K562 (cell line): ENCODE results near the gene CAPN7. TPM values are rescaled to one million over a fixed set of nuclear protein-coding genes. Genes with fewer than 3 reads are reported as not detected.

Experiments
- ATAC-seq: fragments of 200-7000 bp; cut with Tn5 transposase; 3 replicates; pipeline ENCODE4 v1.9.1; 2020; ENCODE audit warnings: moderate library complexity
- BruUV-seq: library from RNA; stranded (reverse); fragments of 400-500 nt; replicated peaks from 2 replicates; lab custom pipeline; 2021; lab: Mats Ljungman, UMichigan
- CTCF ChIA-PET: fragments of 300-600 bp; formaldehyde crosslinking; extraction: SDS; loops from one replicate; lab custom pipeline; 2021; ENCODE audit warnings: low intra/inter-chr PET ratio; lab: Yijun Ruan, JAX
- POLR2A ChIA-PET: fragments of 300-600, 350-650 bp; sonication (Branson Sonifier 250); formaldehyde crosslinking; extraction: SDS; loops from one replicate; lab custom pipeline; 2021; ENCODE audit warnings: antibody characterized with exemption, inconsistent platforms; lab: Yijun Ruan, JAX
- DNase-seq, 4 experiments: peaks; one replicate each; pipeline versions ENCODE4 v3.0.0 to v3.0.0-alpha.2; 2011 to 2018; ENCODE audit warnings: low spot score in 3 of 4, mixed read lengths in 3 of 4; ENCODE audit errors: extremely low read depth in 1 of 4
- FAIRE-seq: peaks from 2 replicates; lab custom pipeline; 2011; peaks lifted over from hg19 to GRCh38; lab: Jason Lieb, UNC
- H2AFZ ChIP-seq: 2 replicates; pipeline ENCODE4 v1.6.0; 2011; ENCODE audit warnings: low read depth, low read length, control low read depth, inconsistent platforms
- H3K27ac ChIP-seq: fragments of 200-600 bp; 3 replicates; pipeline ENCODE4 v1.8.0; 2011; ENCODE audit warnings: low read depth, mild to moderate bottlenecking, control low read depth, inconsistent platforms, low read length, moderate library complexity, mixed read lengths; ENCODE audit errors: extremely low read depth
- H3K27me3 ChIP-seq, 2 experiments: fragments of 300-600 bp in 1 of 2; 2 replicates in 1 of 2; 3 replicates in 1 of 2; pipeline versions ENCODE4 v1.6.0 to v1.8.0; 2011; ENCODE audit warnings: inconsistent platforms in 2 of 2, low read length in 2 of 2, mild to moderate bottlenecking in 1 of 2, mixed read lengths in 1 of 2, moderate library complexity in 1 of 2; ENCODE audit not compliant: control insufficient read depth in 2 of 2, insufficient read depth in 2 of 2
- H3K36me3 ChIP-seq: fragments of 300-600 bp; 3 replicates; pipeline ENCODE4 v1.8.0; 2011; ENCODE audit warnings: mild to moderate bottlenecking, low read length, inconsistent platforms; ENCODE audit not compliant: control insufficient read depth, insufficient read depth
- H3K4me1 ChIP-seq, 2 experiments: fragments of 200-600 bp in 1 of 2; replicated peaks in 1 of 2; 2 replicates in 1 of 2; 3 replicates in 1 of 2; pipeline versions ENCODE4 v1.5.1 to v1.8.0; 2011; ENCODE audit warnings: inconsistent platforms in 2 of 2, low read length in 2 of 2, mild to moderate bottlenecking in 1 of 2, mixed read lengths in 1 of 2, moderate library complexity in 1 of 2; ENCODE audit not compliant: control insufficient read depth in 2 of 2, insufficient read depth in 2 of 2
- H3K4me2 ChIP-seq: 2 replicates; pipeline ENCODE4 v1.6.1; 2011; ENCODE audit warnings: low read length, control low read depth, inconsistent platforms, mixed read lengths; ENCODE audit not compliant: insufficient read depth
- H3K4me3 ChIP-seq: fragments of 200-600 bp; sonication (generic), shearing (Covaris generic); 2 replicates; pipeline ENCODE4 v1.5.1; 2016; ENCODE audit warnings: control low read depth, inconsistent platforms
- H3K79me2 ChIP-seq: fragments of 200-600 bp; 3 replicates; pipeline ENCODE4 v1.8.0; 2011; ENCODE audit warnings: low read length, inconsistent platforms; ENCODE audit not compliant: control insufficient read depth, insufficient read depth
- H3K9ac ChIP-seq, 2 experiments: 2 replicates each; pipeline versions ENCODE4 v1.6.0 to v1.6.1; 2011; ENCODE audit warnings: low read depth in 2 of 2, low read length in 2 of 2, control low read depth in 1 of 2, inconsistent platforms in 1 of 2, mild to moderate bottlenecking in 1 of 2, mixed read lengths in 1 of 2; ENCODE audit not compliant: insufficient read depth in 1 of 2
- H3K9me1 ChIP-seq: one replicate; pipeline ENCODE4 v1.6.0; 2011; ENCODE audit warnings: inconsistent platforms, mild to moderate bottlenecking, low read length, moderate library complexity; ENCODE audit not compliant: control insufficient read depth, insufficient read depth
- H3K9me3 ChIP-seq: replicated peaks from 2 replicates; pipeline ENCODE4 v1.5.1; 2011; ENCODE audit warnings: low read depth, low read length, inconsistent platforms; ENCODE audit not compliant: control insufficient read depth, insufficient read depth
- H4K20me1 ChIP-seq: replicated peaks from 2 replicates; pipeline ENCODE4 v1.6.1; 2011; ENCODE audit warnings: low read length, inconsistent platforms, mixed read lengths; ENCODE audit not compliant: control insufficient read depth, insufficient read depth
- FOXA1 ChIP-seq: fragments of 450-650 bp; IDR thresholded peaks from 2 replicates; pipeline ENCODE4 v1.6.1; 2016; ENCODE audit warnings: mild to moderate bottlenecking, borderline replicate concordance
- FUS ChIP-seq: fragments of 200-400 bp; formaldehyde crosslinking; optimal IDR thresholded peaks from 2 replicates; pipeline ENCODE3; 2017; ENCODE audit warnings: low read depth, low read length
- HMGXB4 ChIP-seq: sonication (generic); formaldehyde crosslinking; IDR thresholded peaks from 2 replicates; pipeline ENCODE4 v1.8.1; 2023; ENCODE audit warnings: mild to moderate bottlenecking, missing genetic modification reagents
- MAFG ChIP-seq: fragments of 450-650 bp; conservative IDR thresholded peaks from 2 replicates; pipeline ENCODE4 v1.6.1; 2016; ENCODE audit warnings: missing genetic modification characterization, missing compliant biosample characterization
- STAT6 ChIP-seq: sonication (generic); formaldehyde crosslinking; IDR thresholded peaks from 2 replicates; pipeline ENCODE4 v1.8.1; 2023; ENCODE audit warnings: mild to moderate bottlenecking, missing genetic modification reagents
- TAF7 ChIP-seq: fragments of 450-650 bp; IDR thresholded peaks from 2 replicates; pipeline ENCODE4 v1.6.1; 2016; ENCODE audit warnings: missing genetic modification characterization, missing compliant biosample characterization
- ZEB2 ChIP-seq: fragments of 450-650 bp; IDR thresholded peaks from 2 replicates; pipeline ENCODE4 v1.6.1; 2016
- ZNF124 ChIP-seq: sonication (generic); formaldehyde crosslinking; IDR thresholded peaks from 2 replicates; pipeline ENCODE4 v1.8.1; 2022; ENCODE audit warnings: missing genetic modification reagents
- ZNF696 ChIP-seq: fragments of 250-450 bp; sonication (Bioruptor Pico); conservative IDR thresholded peaks from 2 replicates; pipeline ENCODE4 v1.4.0; 2020; ENCODE audit warnings: mild to moderate bottlenecking, moderate library complexity
- ZNF75A ChIP-seq: fragments of 450-650 bp; formaldehyde crosslinking; IDR thresholded peaks from 2 replicates; pipeline ENCODE4 v1.4.0; 2020; ENCODE audit warnings: mild to moderate bottlenecking
- ZZZ3 ChIP-seq: fragments of 450-650 bp; IDR thresholded peaks from 2 replicates; pipeline ENCODE4 v1.6.1; 2016; ENCODE audit warnings: antibody characterized with exemption, mild to moderate bottlenecking, moderate library complexity
- WGBS: fragments of 100-300 bp; shearing (Covaris generic); methylation state at CpG from one replicate; pipeline ENCODE4 v1.1.6; 2016; ENCODE audit warnings: low coverage, mixed read lengths; ENCODE audit not compliant: insufficient coverage; ENCODE audit errors: missing lambda C conversion rate; 5-methylcytosine and 5-hydroxymethylcytosine counted together
- in situ Hi-C: fragments of 300-500 bp; cut with MboI; formaldehyde crosslinking; loops from 4 replicates; pipeline ENCODE4 v1.15.0; 2018; ENCODE audit warnings: inconsistent platforms, mixed read lengths
- intact Hi-C: fragments of 100-400 bp; cut with micrococcal nuclease; formaldehyde crosslinking; loops from 2 replicates; pipeline ENCODE4 v1.14.2; 2022
- polyA plus RNA-seq, 8 experiments: library from polyadenylated mRNA; depleted of rRNA in 4 of 8; stranded (reverse) in 5 of 8; unstranded in 3 of 8; fragments of >200 nt; fragmentation: Nextera tagmentation in 2 of 8; fragmentation: Illumina TruSeq in 1 of 8; extraction: Ambion mirVana in 2 of 8; extraction: Trizol in 1 of 8; gene quantifications; 2 replicates each; pipeline versions ENCODE4 v1.2.1 to v1.2.3, GENCODE V29; 2011 to 2014; ENCODE audit warnings: inconsistent platforms in 1 of 8, missing spikeins in 1 of 8
- total RNA-seq, 7 experiments: library from RNA; depleted of rRNA in 6 of 7; stranded (reverse); fragments of >200 nt in 6 of 7; fragmentation: Illumina TruSeq in 2 of 7; extraction: Trizol in 2 of 7; gene quantifications; 2 replicates each; pipeline versions ENCODE4 v1.2.1 to v1.2.3, GENCODE V29; 2011 to 2021; ENCODE audit warnings: low replicate concordance in 1 of 7

Gene CAPN7
- total and polyA plus RNA-seq, 9 of the 15 experiments (the other 6 are each of a cell fraction or from before 2014, with no cell fraction given) = 6.5 to 42.7 (median 32.7) TPM

GRCh38 chr3:15301761-15302160, 95.7 kb downstream of the CAPN7 start:
- no TSS peak for BruUV-seq
- ChIA-PET POLR2A (interaction anchor here (3.5 kb wide), 1 partner anchor 13 kb away, joined by 21 read pairs; no protein-coding TSS in a partner anchor), CTCF (interaction anchor here (0.7 kb wide), 1 partner anchor 80 kb away, joined by 4 read pairs; no protein-coding TSS in a partner anchor)
- Histone ChIP-seq H2AFZ (no peak overlapping the region), H3K36me3 (peaks cover 20% of the 10 kb centered on the region; the same call in 2 of the 3 replicates), H3K9me3 (no peaks in the 10 kb centered on the region), H4K20me1 (no peaks in the 10 kb centered on the region), H3K4me3 (no peak overlapping the region), H3K4me1 (peaks cover 52 to 57% of the 10 kb centered on the region in 2 experiments), H3K9ac (no peak overlapping the region), H3K27me3 (no peaks in the 10 kb centered on the region), H3K27ac (no peak overlapping the region), H3K79me2 (peaks cover 10% of the 10 kb centered on the region; the same call in 2 of the 3 replicates), H3K9me1 (no peaks in the 10 kb centered on the region), H3K4me2 (no peak overlapping the region)
- no peak for FAIRE-seq
- no peak for TF ChIP-seq HMGXB4
- TF ChIP-seq FUS = no peak
- TF ChIP-seq ZNF124 = no peak
- TF ChIP-seq MAFG = no peak
- TF ChIP-seq ZEB2 = no peak
- no peak for TF ChIP-seq ZZZ3
- TF ChIP-seq ZNF696 (CRISPR knock-in tag) = no peak
- TF ChIP-seq FOXA1 = no peak
- no peak for TF ChIP-seq ZNF75A (CRISPR knock-in tag)
- TF ChIP-seq TAF7 = no peak
- no peak for TF ChIP-seq STAT6 (CRISPR knock-in tag)
- in situ Hi-C loops (no loop called here), intact Hi-C loops (no loop called here)
- 85% methylated on average over 7 of the region's 7 CpGs for WGBS
- ATAC-seq = no peak
- no peak for DNase-seq

Other genes with a start within 250 kb of the CAPN7 start
- gene MRPS25, start 140.9 kb upstream of the CAPN7 start, total RNA-seq (2014; rRNA removed) = 78.2 and 98.6 TPM in 2 replicates
- gene MRPS25, start 140.9 kb upstream of the CAPN7 start, total RNA-seq (2014; rRNA removed; fragmentation: Illumina TruSeq; extraction: Trizol) = 75.1 and 77.8 TPM in 2 replicates
- 75.2 and 90.2 TPM in 2 replicates for gene MRPS25, start 140.9 kb upstream of the CAPN7 start, total RNA-seq (2015; rRNA removed; fragmentation: Illumina TruSeq; extraction: Trizol)
- gene MRPS25, start 140.9 kb upstream of the CAPN7 start, total RNA-seq (2021) = 129 and 132 TPM in 2 replicates
- gene MRPS25, start 140.9 kb upstream of the CAPN7 start, polyA plus RNA-seq (2011; rRNA removed) = 72.6 and 105 TPM in 2 replicates
- 86.8 and 110 TPM in 2 replicates for gene MRPS25, start 140.9 kb upstream of the CAPN7 start, polyA plus RNA-seq (2014; fragmentation: Illumina TruSeq; extraction: Trizol)
- gene MRPS25, start 140.9 kb upstream of the CAPN7 start, polyA plus RNA-seq (2014; fragmentation: Nextera tagmentation; extraction: Ambion mirVana) = 10 to 100 TPM; 34.3 to 65.1 TPM
- 125 and 144 TPM in 2 replicates for gene MRPS25, start 140.9 kb upstream of the CAPN7 start, polyA plus RNA-seq (2014; rRNA removed)
- 14.1 and 21.1 TPM in 2 replicates for gene RBSN, start 107.1 kb upstream of the CAPN7 start, total RNA-seq (2014; rRNA removed)
- 18.3 and 20.8 TPM in 2 replicates for gene RBSN, start 107.1 kb upstream of the CAPN7 start, total RNA-seq (2014; rRNA removed; fragmentation: Illumina TruSeq; extraction: Trizol)
- 17.5 and 19.0 TPM in 2 replicates for gene RBSN, start 107.1 kb upstream of the CAPN7 start, total RNA-seq (2015; rRNA removed; fragmentation: Illumina TruSeq; extraction: Trizol)
- 18.7 and 19.6 TPM in 2 replicates for gene RBSN, start 107.1 kb upstream of the CAPN7 start, total RNA-seq (2021)
- gene RBSN, start 107.1 kb upstream of the CAPN7 start, polyA plus RNA-seq (2011; rRNA removed) = 15.7 and 16.8 TPM in 2 replicates
- gene RBSN, start 107.1 kb upstream of the CAPN7 start, polyA plus RNA-seq (2014; fragmentation: Illumina TruSeq; extraction: Trizol) = 13.9 and 15.0 TPM in 2 replicates
- gene RBSN, start 107.1 kb upstream of the CAPN7 start, polyA plus RNA-seq (2014; fragmentation: Nextera tagmentation; extraction: Ambion mirVana) = 1 to 10 TPM; 2.9 to 4.2 TPM
- gene RBSN, start 107.1 kb upstream of the CAPN7 start, polyA plus RNA-seq (2014; rRNA removed) = 12.1 and 12.8 TPM in 2 replicates
- gene SH3BP5, start 126.3 kb downstream of the CAPN7 start, total RNA-seq (2014; rRNA removed) = 14.9 and 17.1 TPM in 2 replicates
- 13.5 and 15.2 TPM in 2 replicates for gene SH3BP5, start 126.3 kb downstream of the CAPN7 start, total RNA-seq (2014; rRNA removed; fragmentation: Illumina TruSeq; extraction: Trizol)
- gene SH3BP5, start 126.3 kb downstream of the CAPN7 start, total RNA-seq (2015; rRNA removed; fragmentation: Illumina TruSeq; extraction: Trizol) = 12.2 and 13.5 TPM in 2 replicates
- 13.9 and 18.6 TPM in 2 replicates for gene SH3BP5, start 126.3 kb downstream of the CAPN7 start, total RNA-seq (2021)
- 26.2 and 29.0 TPM in 2 replicates for gene SH3BP5, start 126.3 kb downstream of the CAPN7 start, polyA plus RNA-seq (2011; rRNA removed)
- gene SH3BP5, start 126.3 kb downstream of the CAPN7 start, polyA plus RNA-seq (2014; fragmentation: Illumina TruSeq; extraction: Trizol) = 22.0 and 28.0 TPM in 2 replicates
- gene SH3BP5, start 126.3 kb downstream of the CAPN7 start, polyA plus RNA-seq (2014; fragmentation: Nextera tagmentation; extraction: Ambion mirVana) = 1 to 10 TPM; 2.9 to 3.5 TPM
- 23.4 and 24.7 TPM in 2 replicates for gene SH3BP5, start 126.3 kb downstream of the CAPN7 start, polyA plus RNA-seq (2014; rRNA removed)
- gene METTL6, start 221.3 kb downstream of the CAPN7 start, total RNA-seq (2014; rRNA removed) = 18.8 and 20.9 TPM in 2 replicates
- gene METTL6, start 221.3 kb downstream of the CAPN7 start, total RNA-seq (2014; rRNA removed; fragmentation: Illumina TruSeq; extraction: Trizol) = 32.8 and 38.7 TPM in 2 replicates
- 32.2 and 33.9 TPM in 2 replicates for gene METTL6, start 221.3 kb downstream of the CAPN7 start, total RNA-seq (2015; rRNA removed; fragmentation: Illumina TruSeq; extraction: Trizol)
- 19.9 and 21.6 TPM in 2 replicates for gene METTL6, start 221.3 kb downstream of the CAPN7 start, total RNA-seq (2021)
- 24.9 and 28.3 TPM in 2 replicates for gene METTL6, start 221.3 kb downstream of the CAPN7 start, polyA plus RNA-seq (2011; rRNA removed)
- gene METTL6, start 221.3 kb downstream of the CAPN7 start, polyA plus RNA-seq (2014; fragmentation: Illumina TruSeq; extraction: Trizol) = 26.8 and 34.5 TPM in 2 replicates
- gene METTL6, start 221.3 kb downstream of the CAPN7 start, polyA plus RNA-seq (2014; fragmentation: Nextera tagmentation; extraction: Ambion mirVana) = 10 to 100 TPM; 44.1 to 61.5 TPM
- 23.5 and 39.6 TPM in 2 replicates for gene METTL6, start 221.3 kb downstream of the CAPN7 start, polyA plus RNA-seq (2014; rRNA removed)
- 26.8 and 32.4 TPM in 2 replicates for gene EAF1, start 221.4 kb downstream of the CAPN7 start, total RNA-seq (2014; rRNA removed)
- 21.6 and 22.8 TPM in 2 replicates for gene EAF1, start 221.4 kb downstream of the CAPN7 start, total RNA-seq (2014; rRNA removed; fragmentation: Illumina TruSeq; extraction: Trizol)
- 20.8 and 22.7 TPM in 2 replicates for gene EAF1, start 221.4 kb downstream of the CAPN7 start, total RNA-seq (2015; rRNA removed; fragmentation: Illumina TruSeq; extraction: Trizol)
- gene EAF1, start 221.4 kb downstream of the CAPN7 start, total RNA-seq (2021) = 20.4 and 21.9 TPM in 2 replicates
- gene EAF1, start 221.4 kb downstream of the CAPN7 start, polyA plus RNA-seq (2011; rRNA removed) = 16.8 and 19.5 TPM in 2 replicates
- gene EAF1, start 221.4 kb downstream of the CAPN7 start, polyA plus RNA-seq (2014; fragmentation: Illumina TruSeq; extraction: Trizol) = 20.7 and 22.6 TPM in 2 replicates
- 10 to 100 TPM in 1 of 2 experiments, 1 to 10 TPM in 1; 7.0 to 10.9 TPM for gene EAF1, start 221.4 kb downstream of the CAPN7 start, polyA plus RNA-seq (2014; fragmentation: Nextera tagmentation; extraction: Ambion mirVana)
- 19.0 and 22.0 TPM in 2 replicates for gene EAF1, start 221.4 kb downstream of the CAPN7 start, polyA plus RNA-seq (2014; rRNA removed)